IgD-negative memory B cell (primary cell): ENCODE data around the gene POC1A. TPM values are rescaled to one million over a fixed set of nuclear protein-coding genes. Genes with fewer than 3 reads are reported as not detected.

Source experiments
- H3K27ac Mint-ChIP-seq, 3 donors: one replicate each; pipeline ENCODE4 v1.8.0; 2020 to 2022; ENCODE audit warnings: mild to moderate bottlenecking in 3 of 3, mixed read lengths in 3 of 3, moderate library complexity in 1 of 3
- H3K27me3 Mint-ChIP-seq: one replicate; pipeline ENCODE4 v1.8.0; 2021; ENCODE audit warnings: mixed read lengths
- H3K36me3 Mint-ChIP-seq: one replicate; pipeline ENCODE4 v1.8.0; 2020; ENCODE audit warnings: mild to moderate bottlenecking, mixed read lengths
- H3K4me1 Mint-ChIP-seq, 3 donors: one replicate each; pipeline ENCODE4 v1.8.0; 2020 to 2022; ENCODE audit warnings: mixed read lengths in 3 of 3, mild to moderate bottlenecking in 1 of 3
- H3K4me3 Mint-ChIP-seq, 4 donors: one replicate each; pipeline ENCODE4 v1.8.0; 2020 to 2022; ENCODE audit warnings: mild to moderate bottlenecking in 4 of 4, mixed read lengths in 4 of 4, moderate library complexity in 3 of 4
- H3K9me3 Mint-ChIP-seq, 3 donors: one replicate each; pipeline ENCODE4 v1.8.0; 2020 to 2021; ENCODE audit warnings: mixed read lengths in 3 of 3, mild to moderate bottlenecking in 1 of 3
- polyA plus RNA-seq: library from polyadenylated mRNA; unstranded; fragments of 300-500 nt; fragmentation: Illumina TruSeq; gene quantifications from one replicate; pipeline ENCODE4 v1.2.3, GENCODE V29; 2021

The POC1A gene
- 1.2 TPM for polyA plus RNA-seq

GRCh38 chr3:52154135-52155094 is at the start of gene POC1A:
TSS of gene POC1A (minus strand) at chr3:52154423. CDS start at chr3:52154372, 51 bp downstream.
- Mint-ChIP-seq H3K4me3 (peak within 1 kb of the TSS; percentile 92 to 99 (median 96)), H3K9me3 (no peaks in the 10 kb centered on the region), H3K27me3 (no peaks in the 10 kb centered on the region), H3K4me1 (peaks cover 4 to 17% (median 7%) of the 10 kb centered on the region in 3 donors), H3K36me3 (no peaks in the 10 kb centered on the region), H3K27ac (peak within 1 kb of the TSS; percentile 81 to 98 (median 97))

- peak overlapping the region in 1 of 3 donors; percentile 2 for H3K27ac Mint-ChIP-seq
- peaks cover 5% of the 10 kb centered on the region for H3K36me3 Mint-ChIP-seq
- no peak overlapping the region for H3K4me3 Mint-ChIP-seq
Observed at GRCh38 chr3:52203701-52204100, 49.5 kb upstream of the POC1A start.

GRCh38 chr3:52202384-52203077 is 48.3 kb upstream of the POC1A start:
- H3K9me3 Mint-ChIP-seq, result no peaks in the 10 kb centered on the region
- H3K27ac Mint-ChIP-seq, result peak overlapping the region in 2 of 3 donors; percentile 63 to 78
- peaks cover 3% of the 10 kb centered on the region for H3K36me3 Mint-ChIP-seq
- peaks cover 15 to 25% (median 18%) of the 10 kb centered on the region in 3 donors for H3K4me1 Mint-ChIP-seq
- no peaks in the 10 kb centered on the region for H3K27me3 Mint-ChIP-seq
- H3K4me3 Mint-ChIP-seq, result peak overlapping the region in 2 of 4 donors; percentile 1 to 58

More at GRCh38 chr3:52203701-52204100, 49.5 kb upstream of the POC1A start:
- Mint-ChIP-seq H3K4me1 (peaks cover 13 to 21% (median 14%) of the 10 kb centered on the region in 3 donors), H3K9me3 (no peaks in the 10 kb centered on the region), H3K27me3 (no peaks in the 10 kb centered on the region)

DNA sequence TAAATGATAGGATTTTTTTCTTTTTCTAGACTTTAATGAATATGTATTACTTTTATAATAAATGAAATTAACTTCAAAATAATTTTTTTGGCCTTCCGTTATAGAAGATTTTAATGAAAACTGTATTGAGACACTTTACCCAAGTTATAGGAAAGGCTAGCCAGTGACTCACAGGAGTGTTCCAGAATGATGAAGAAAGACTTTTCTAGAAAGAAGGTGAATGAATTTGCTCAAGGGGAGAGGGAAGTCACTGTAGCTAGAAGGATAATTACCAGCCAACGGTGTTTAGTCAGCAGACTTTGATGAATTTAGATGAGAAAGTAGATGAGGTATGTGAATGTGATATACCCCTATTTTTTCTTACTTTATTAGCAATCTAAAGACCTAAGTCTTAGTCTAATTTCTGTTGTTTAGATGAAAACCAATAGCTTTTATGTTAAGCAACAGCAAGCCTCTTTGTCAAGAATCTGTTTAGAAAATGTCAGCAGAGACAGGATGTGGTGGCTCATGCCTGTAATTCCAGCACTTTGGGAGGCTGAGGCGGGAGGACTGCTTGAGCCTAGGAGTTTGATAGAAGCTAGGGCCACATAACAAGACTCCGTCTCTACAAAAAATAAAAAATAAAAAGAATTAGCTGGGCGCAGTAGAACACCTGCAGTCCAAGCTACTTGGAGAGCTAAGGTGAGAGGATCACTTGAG is 46.9 kb upstream of the POC1A start:
- Mint-ChIP-seq H3K9me3 (no peaks in the 10 kb centered on the region), H3K27me3 (no peaks in the 10 kb centered on the region), H3K27ac (peak overlapping the region in 1 of 3 donors; percentile 50), H3K4me3 (peak overlapping the region in 1 of 4 donors; percentile 18), H3K36me3 (peaks cover 3% of the 10 kb centered on the region), H3K4me1 (peaks cover 14 to 30% (median 22%) of the 10 kb centered on the region in 3 donors)

- peak overlapping the region; percentile 81 to 95 (median 89) for H3K27ac Mint-ChIP-seq
- no peaks in the 10 kb centered on the region for H3K27me3 Mint-ChIP-seq
- H3K4me3 Mint-ChIP-seq, result peak overlapping the region; percentile 90 to 99 (median 94)
- H3K36me3 Mint-ChIP-seq, result peaks cover 3% of the 10 kb centered on the region
- peaks cover 14 to 30% (median 22%) of the 10 kb centered on the region in 3 donors for H3K4me1 Mint-ChIP-seq
- H3K9me3 Mint-ChIP-seq, result no peaks in the 10 kb centered on the region
Observed at GRCh38 chr3:52198643-52199608, 44.7 kb upstream of the POC1A start.

- H3K36me3 Mint-ChIP-seq, result peaks cover 3% of the 10 kb centered on the region
- no peaks in the 10 kb centered on the region for H3K27me3 Mint-ChIP-seq
- peak within 1 kb of the TSS; percentile 81 to 95 (median 89) for H3K27ac Mint-ChIP-seq
- H3K4me3 Mint-ChIP-seq, result peak within 1 kb of the TSS; percentile 90 to 99 (median 94)
- H3K4me1 Mint-ChIP-seq, result peaks cover 14 to 30% (median 22%) of the 10 kb centered on the region in 3 donors
- no peaks in the 10 kb centered on the region for H3K9me3 Mint-ChIP-seq
Observed at GRCh38 chr3:52197842-52198625, 43.8 kb upstream of the POC1A start, which contains the start of gene ALAS1. TSS of gene ALAS1 (plus strand) at chr3:52198160. CDS start at chr3:52199242, 1,082 bp downstream.

GRCh38 chr3:52197499-52197841 is 43.2 kb upstream of the POC1A start:
- no peaks in the 10 kb centered on the region for H3K27me3 Mint-ChIP-seq
- H3K4me1 Mint-ChIP-seq, result peaks cover 14 to 28% (median 16%) of the 10 kb centered on the region in 3 donors
- peaks cover 3% of the 10 kb centered on the region for H3K36me3 Mint-ChIP-seq
- peak overlapping the region; percentile 90 to 99 (median 94) for H3K4me3 Mint-ChIP-seq
- H3K27ac Mint-ChIP-seq, result peak overlapping the region; percentile 81 to 95 (median 89)
- H3K9me3 Mint-ChIP-seq, result no peaks in the 10 kb centered on the region

DNA sequence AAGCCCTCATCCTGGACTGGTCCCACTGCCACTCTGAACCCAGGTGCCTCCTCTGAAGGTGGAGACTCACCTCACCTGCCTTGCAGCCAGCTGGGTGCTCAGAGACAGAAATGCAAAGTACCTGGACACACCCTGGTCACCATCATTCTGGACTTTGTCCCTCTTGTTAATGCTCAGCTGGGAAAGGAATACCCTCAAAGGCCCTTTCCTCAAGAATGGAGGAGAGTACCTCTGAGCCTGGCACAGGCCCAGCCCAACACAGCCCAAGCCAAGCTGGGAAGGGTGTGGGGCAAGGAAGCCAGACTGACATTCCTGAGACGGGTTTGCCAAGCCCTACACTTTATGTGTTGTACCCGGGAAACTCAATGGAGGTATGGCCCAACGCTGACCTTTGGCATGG is 42.8 kb upstream of the POC1A start:
- Mint-ChIP-seq H3K9me3 (no peaks in the 10 kb centered on the region), H3K4me1 (peaks cover 13 to 24% (median 14%) of the 10 kb centered on the region in 3 donors), H3K36me3 (peaks cover 3% of the 10 kb centered on the region), H3K27ac (peak overlapping the region in 2 of 3 donors; percentile 81 to 95), H3K27me3 (no peaks in the 10 kb centered on the region), H3K4me3 (peak overlapping the region; percentile 21 to 99 (median 94))

DNA sequence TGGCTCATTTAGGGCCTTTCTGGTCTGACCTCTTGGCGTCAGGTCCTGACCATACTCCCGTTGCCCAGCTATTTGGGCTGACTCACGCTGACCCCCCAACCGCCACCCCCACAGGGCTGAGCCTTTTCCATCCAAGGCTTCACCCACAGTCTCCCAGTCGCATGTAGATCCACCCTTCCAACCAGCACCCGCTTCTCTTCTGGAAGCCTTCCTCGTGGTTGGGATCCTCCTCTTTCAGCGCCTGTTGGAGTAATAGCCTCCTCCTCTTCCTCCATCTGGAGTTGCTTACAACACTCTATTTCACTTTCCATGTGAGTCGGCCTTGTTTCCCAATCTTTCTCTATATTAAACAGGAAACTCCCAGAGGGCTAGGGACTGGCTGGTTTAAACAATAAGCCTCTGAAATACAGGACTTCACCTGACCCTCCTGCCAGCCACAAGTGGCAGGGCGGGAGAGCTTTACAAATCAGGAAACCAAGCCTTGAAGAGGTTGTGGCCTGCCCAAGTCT is 41.7 kb upstream of the POC1A start:
- Mint-ChIP-seq H3K4me1 (peaks cover 13 to 19% (median 14%) of the 10 kb centered on the region in 3 donors), H3K27ac (peak overlapping the region in 2 of 3 donors; percentile 22 to 29), H3K9me3 (no peaks in the 10 kb centered on the region), H3K27me3 (no peaks in the 10 kb centered on the region), H3K4me3 (peak overlapping the region in 1 of 4 donors; percentile 12), H3K36me3 (peaks cover 2% of the 10 kb centered on the region)

DNA sequence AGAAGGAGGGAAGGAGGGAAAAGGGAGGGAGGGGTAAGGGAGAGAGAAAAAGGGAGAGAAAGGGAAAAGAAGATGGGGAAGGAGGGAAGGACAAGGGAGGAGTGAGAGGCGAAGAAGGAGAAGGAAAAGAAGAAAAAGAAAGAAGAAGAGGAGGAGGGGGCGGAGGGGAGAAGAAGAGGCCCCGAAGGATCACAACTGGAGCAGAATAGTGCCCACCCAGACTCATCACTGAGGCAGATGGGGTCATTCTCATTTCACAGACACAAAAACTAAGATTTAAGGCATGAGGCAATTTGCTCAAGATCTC is 41.0 kb upstream of the POC1A start:
- H3K27me3 Mint-ChIP-seq, result no peaks in the 10 kb centered on the region
- peak overlapping the region in 1 of 4 donors; percentile 12 for H3K4me3 Mint-ChIP-seq
- H3K36me3 Mint-ChIP-seq, result peaks cover 2% of the 10 kb centered on the region
- no peak overlapping the region for H3K27ac Mint-ChIP-seq
- peaks cover 11 to 19% (median 14%) of the 10 kb centered on the region in 3 donors for H3K4me1 Mint-ChIP-seq
- H3K9me3 Mint-ChIP-seq, result no peaks in the 10 kb centered on the region

- Mint-ChIP-seq H3K4me3 (no peak overlapping the region), H3K4me1 (peaks cover 8 to 18% (median 12%) of the 10 kb centered on the region in 3 donors), H3K27ac (no peak overlapping the region), H3K36me3 (no peaks in the 10 kb centered on the region), H3K27me3 (no peaks in the 10 kb centered on the region), H3K9me3 (no peaks in the 10 kb centered on the region)
Observed at GRCh38 chr3:52194485-52195290, 40.5 kb upstream of the POC1A start.

- peak overlapping the region in 1 of 4 donors; percentile 69 for H3K4me3 Mint-ChIP-seq
- H3K36me3 Mint-ChIP-seq, result no peaks in the 10 kb centered on the region
- no peaks in the 10 kb centered on the region for H3K27me3 Mint-ChIP-seq
- H3K27ac Mint-ChIP-seq, result no peak overlapping the region
- no peaks in the 10 kb centered on the region for H3K9me3 Mint-ChIP-seq
- H3K4me1 Mint-ChIP-seq, result peaks cover 4 to 16% (median 8%) of the 10 kb centered on the region in 3 donors
Observed at GRCh38 chr3:52193065-52193464, 38.8 kb upstream of the POC1A start.
